HepG2 (cell line): ENCODE results near the gene CAMTA2. TPM values are rescaled to one million over a fixed set of nuclear protein-coding genes. Genes with fewer than 3 reads are reported as not detected.
A peak's percentile ranks its signal among the peaks of the same experiment; 100 is the strongest.

Source experiments
- CHD4 ChIP-seq: fragments of 200-600 bp; sonication (generic); IDR thresholded peaks from 2 replicates; pipeline ENCODE4 v1.7.0; 2017; ENCODE audit warnings: mild to moderate bottlenecking, low read length, borderline replicate concordance
- EEA1 ChIP-seq: sonication (generic); formaldehyde crosslinking; IDR thresholded peaks from 2 replicates; pipeline ENCODE4 v1.5.1; 2020; ENCODE audit warnings: mild to moderate bottlenecking, missing genetic modification reagents, borderline replicate concordance
- EED ChIP-seq: sonication (generic); formaldehyde crosslinking; IDR thresholded peaks from 2 replicates; pipeline ENCODE4 v1.5.0; 2020; ENCODE audit warnings: mild to moderate bottlenecking, missing genetic modification reagents
- HNRNPH1 ChIP-seq: fragments of 200-400 bp; formaldehyde crosslinking; optimal IDR thresholded peaks from 2 replicates; pipeline ENCODE3; 2017; ENCODE audit warnings: mild to moderate bottlenecking, low read depth, low read length
- HOXD1 ChIP-seq: sonication (generic); formaldehyde crosslinking; IDR thresholded peaks from 2 replicates; pipeline ENCODE4 v1.5.0; 2020; ENCODE audit warnings: missing genetic modification reagents
- KAT8 ChIP-seq: IDR thresholded peaks from 2 replicates; pipeline ENCODE4 v1.6.1; 2016; ENCODE audit warnings: missing genetic modification reagents, missing compliant biosample characterization
- KLF13 ChIP-seq: sonication (generic); formaldehyde crosslinking; IDR thresholded peaks from 2 replicates; pipeline ENCODE4 v1.4.0; 2020; ENCODE audit warnings: mild to moderate bottlenecking, missing genetic modification reagents
- NR2F1 ChIP-seq, 2 experiments: fragments of 450-650 bp in 1 of 2; formaldehyde crosslinking in 1 of 2; IDR thresholded peaks; 2 replicates each; pipeline versions ENCODE4 v1.5.0 to v1.6.1; 2016 to 2020; ENCODE audit warnings: mild to moderate bottlenecking in 1 of 2, missing compliant biosample characterization in 1 of 2, missing genetic modification reagents in 1 of 2, moderate library complexity in 1 of 2
- PATZ1 ChIP-seq: sonication (generic); formaldehyde crosslinking; IDR thresholded peaks from 2 replicates; pipeline ENCODE4 v1.4.0; 2020; ENCODE audit warnings: missing genetic modification reagents
- POGZ ChIP-seq: sonication (generic); formaldehyde crosslinking; IDR thresholded peaks from 2 replicates; pipeline ENCODE4 v1.4.0; 2020; ENCODE audit warnings: mild to moderate bottlenecking, missing genetic modification reagents
- POLR2AphosphoS5 ChIP-seq: IDR thresholded peaks from 2 replicates; pipeline ENCODE4 v1.6.1; 2012; ENCODE audit warnings: low read depth, low read length
- SALL1 ChIP-seq: sonication (generic); formaldehyde crosslinking; IDR thresholded peaks from 2 replicates; pipeline ENCODE4 v1.8.0; 2022; ENCODE audit warnings: mild to moderate bottlenecking, missing genetic modification reagents
- SIX4 ChIP-seq: sonication (generic); formaldehyde crosslinking; IDR thresholded peaks from 2 replicates; pipeline ENCODE4 v1.4.0; 2020; ENCODE audit warnings: missing genetic modification reagents
- TAF1 ChIP-seq: sonication (generic); formaldehyde crosslinking; IDR thresholded peaks from 2 replicates; pipeline ENCODE4 v1.4.0; 2020; ENCODE audit warnings: missing genetic modification reagents
- TARDBP ChIP-seq: sonication (generic); formaldehyde crosslinking; IDR thresholded peaks from 2 replicates; pipeline ENCODE4 v1.8.0; 2022; ENCODE audit warnings: mild to moderate bottlenecking, missing genetic modification reagents
- ZNF143 ChIP-seq: sonication (generic); formaldehyde crosslinking; IDR thresholded peaks from 2 replicates; pipeline ENCODE4 v1.4.0; 2020; ENCODE audit warnings: missing genetic modification reagents
- ZNF20 ChIP-seq: sonication (generic); formaldehyde crosslinking; IDR thresholded peaks from 2 replicates; pipeline ENCODE4 v1.4.0; 2020; ENCODE audit warnings: mild to moderate bottlenecking, moderate library complexity, missing genetic modification reagents
- ZNF326 ChIP-seq: sonication (generic); formaldehyde crosslinking; IDR thresholded peaks from 2 replicates; pipeline ENCODE4 v1.4.0; 2020; ENCODE audit warnings: missing genetic modification reagents, borderline replicate concordance
- ZNF550 ChIP-seq: sonication (generic); formaldehyde crosslinking; IDR thresholded peaks from 2 replicates; pipeline ENCODE4 v1.4.0; 2020; ENCODE audit warnings: mild to moderate bottlenecking, missing genetic modification reagents, borderline replicate concordance
- ZNF607 ChIP-seq: sonication (generic); formaldehyde crosslinking; IDR thresholded peaks from 2 replicates; pipeline ENCODE4 v1.5.1; 2020; ENCODE audit warnings: missing genetic modification reagents, mild to moderate bottlenecking, borderline replicate concordance
- ZNF850 ChIP-seq: sonication (generic); formaldehyde crosslinking; conservative IDR thresholded peaks from 2 replicates; pipeline ENCODE4 v1.9.0; 2021; ENCODE audit warnings: mild to moderate bottlenecking, missing genetic modification reagents
- polyA plus RNA-seq, 8 experiments: library from polyadenylated mRNA; depleted of rRNA in 3 of 8; stranded (reverse) in 7 of 8; unstranded in 1 of 8; fragments of >200 nt; fragmentation: Illumina TruSeq in 4 of 8; extraction: Trizol in 4 of 8; gene quantifications; 2 replicates each; pipeline versions ENCODE4 v1.2.1 to v1.2.3, GENCODE V29; 2011 to 2016; ENCODE audit warnings: low read depth in 4 of 8, missing spikeins in 1 of 8, mixed read lengths in 1 of 8; ENCODE audit not compliant: insufficient read depth in 1 of 8
- total RNA-seq, 5 experiments: library from RNA; depleted of rRNA; stranded (reverse); fragments of >200 nt; fragmentation: Illumina TruSeq; extraction: Trizol; gene quantifications; 2 replicates each; pipeline ENCODE4 v1.2.3, GENCODE V29; 2016; ENCODE audit warnings: low read depth in 1 of 5
- TF ChIP-seq, protein P1 (sequence below): sonication (generic); formaldehyde crosslinking; IDR thresholded peaks from 2 replicates; pipeline ENCODE4 v1.8.0; 2022; ENCODE audit warnings: mild to moderate bottlenecking, missing genetic modification reagents, moderate library complexity
- TF ChIP-seq, protein P2 (sequence below): IDR thresholded peaks from 2 replicates; pipeline ENCODE4 v1.6.1; 2018; ENCODE audit warnings: missing genetic modification reagents, mild to moderate bottlenecking, missing compliant biosample characterization
- TF ChIP-seq, protein P3 (sequence below): sonication (generic); formaldehyde crosslinking; IDR thresholded peaks from 2 replicates; pipeline ENCODE4 v1.8.1; 2022; ENCODE audit warnings: mild to moderate bottlenecking, missing genetic modification reagents
- TF ChIP-seq, protein P4 (sequence below): sonication (generic); formaldehyde crosslinking; IDR thresholded peaks from 2 replicates; pipeline ENCODE4 v1.5.0; 2020; ENCODE audit warnings: missing genetic modification reagents

The CAMTA2 gene
- total and polyA plus RNA-seq, 2 of the 13 experiments (the other 11 are each of a cell fraction or from before 2014, with no cell fraction given), result 4.1 to 7.1 TPM

DNA sequence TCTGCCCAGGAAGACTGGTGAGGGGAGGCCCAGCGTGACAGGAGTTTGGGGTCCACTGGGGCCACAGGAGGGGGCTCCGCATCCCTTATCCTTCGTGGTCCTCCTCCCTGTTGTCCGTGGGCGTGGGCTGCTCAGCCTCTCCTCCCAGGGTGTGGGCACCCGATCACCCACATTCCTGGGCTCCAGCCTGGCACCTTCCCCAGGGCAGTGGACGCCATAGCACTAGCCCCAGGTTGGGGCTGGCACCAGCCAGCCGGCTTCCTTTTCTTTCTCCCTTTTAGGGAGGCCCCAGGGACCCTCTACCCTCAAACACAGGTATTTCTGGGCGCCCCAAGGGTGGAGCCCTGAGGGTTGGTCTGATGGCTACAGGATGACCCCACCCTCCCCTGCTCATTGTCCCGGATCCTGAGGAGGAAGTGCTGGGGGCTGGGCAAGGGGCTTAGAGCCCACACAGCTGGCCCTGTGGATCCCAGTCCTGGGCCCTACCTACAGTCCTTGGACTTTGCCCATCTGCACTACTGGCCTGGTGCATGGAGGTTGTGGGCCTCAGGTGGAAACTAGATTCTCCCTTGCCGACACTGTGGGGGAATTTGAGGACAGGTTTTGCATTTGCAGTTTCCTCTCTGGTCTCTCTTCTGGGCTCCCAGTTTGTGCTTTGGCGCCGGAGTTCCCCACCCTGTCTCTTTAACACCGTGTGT lies 11.4 kb upstream of the CAMTA2 start (continued):
- 0 out of 2 replicates have a peak, but pooled peaks have one; percentile 40 for TF ChIP-seq ZNF850 (CRISPR knock-in tag)
- TF ChIP-seq POLR2AphosphoS5, result peak; percentile 55; the same call in 1 of the 2 replicates
- no peak for TF ChIP-seq SIX4 (CRISPR knock-in tag)
- TF ChIP-seq TARDBP (CRISPR knock-in tag), result peak; percentile 72
- TF ChIP-seq ZNF550 (CRISPR knock-in tag), result no peak
- TF ChIP-seq, protein P1, sequence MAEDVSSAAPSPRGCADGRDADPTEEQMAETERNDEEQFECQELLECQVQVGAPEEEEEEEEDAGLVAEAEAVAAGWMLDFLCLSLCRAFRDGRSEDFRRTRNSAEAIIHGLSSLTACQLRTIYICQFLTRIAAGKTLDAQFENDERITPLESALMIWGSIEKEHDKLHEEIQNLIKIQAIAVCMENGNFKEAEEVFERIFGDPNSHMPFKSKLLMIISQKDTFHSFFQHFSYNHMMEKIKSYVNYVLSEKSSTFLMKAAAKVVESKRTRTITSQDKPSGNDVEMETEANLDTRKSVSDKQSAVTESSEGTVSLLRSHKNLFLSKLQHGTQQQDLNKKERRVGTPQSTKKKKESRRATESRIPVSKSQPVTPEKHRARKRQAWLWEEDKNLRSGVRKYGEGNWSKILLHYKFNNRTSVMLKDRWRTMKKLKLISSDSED (CRISPR knock-in tag), result 0 out of 2 replicates have a peak, but pooled peaks have one; percentile 33
- TF ChIP-seq, protein P2, sequence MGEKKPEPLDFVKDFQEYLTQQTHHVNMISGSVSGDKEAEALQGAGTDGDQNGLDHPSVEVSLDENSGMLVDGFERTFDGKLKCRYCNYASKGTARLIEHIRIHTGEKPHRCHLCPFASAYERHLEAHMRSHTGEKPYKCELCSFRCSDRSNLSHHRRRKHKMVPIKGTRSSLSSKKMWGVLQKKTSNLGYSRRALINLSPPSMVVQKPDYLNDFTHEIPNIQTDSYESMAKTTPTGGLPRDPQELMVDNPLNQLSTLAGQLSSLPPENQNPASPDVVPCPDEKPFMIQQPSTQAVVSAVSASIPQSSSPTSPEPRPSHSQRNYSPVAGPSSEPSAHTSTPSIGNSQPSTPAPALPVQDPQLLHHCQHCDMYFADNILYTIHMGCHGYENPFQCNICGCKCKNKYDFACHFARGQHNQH (CRISPR knock-in tag), result peak; percentile 55; the same call in 1 of the 2 replicates
- TF ChIP-seq, protein P3, sequence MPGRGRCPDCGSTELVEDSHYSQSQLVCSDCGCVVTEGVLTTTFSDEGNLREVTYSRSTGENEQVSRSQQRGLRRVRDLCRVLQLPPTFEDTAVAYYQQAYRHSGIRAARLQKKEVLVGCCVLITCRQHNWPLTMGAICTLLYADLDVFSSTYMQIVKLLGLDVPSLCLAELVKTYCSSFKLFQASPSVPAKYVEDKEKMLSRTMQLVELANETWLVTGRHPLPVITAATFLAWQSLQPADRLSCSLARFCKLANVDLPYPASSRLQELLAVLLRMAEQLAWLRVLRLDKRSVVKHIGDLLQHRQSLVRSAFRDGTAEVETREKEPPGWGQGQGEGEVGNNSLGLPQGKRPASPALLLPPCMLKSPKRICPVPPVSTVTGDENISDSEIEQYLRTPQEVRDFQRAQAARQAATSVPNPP (CRISPR knock-in tag), result no peak
- TF ChIP-seq CHD4, result no peak
- TF ChIP-seq POGZ (CRISPR knock-in tag), result 0 out of 2 replicates have a peak, but pooled peaks have one; percentile 55
- no peak for TF ChIP-seq KLF13 (CRISPR knock-in tag)
- no peak for TF ChIP-seq EED (CRISPR knock-in tag)
- TF ChIP-seq NR2F1 (CRISPR knock-in tag; IDR thresholded peaks at IDR 0.05), result peak in 1 of 2 experiments; percentile 8; a peak in 1 of 4 replicates
- peak; percentile 6; the same call in 1 of the 2 replicates for TF ChIP-seq ZNF607 (CRISPR knock-in tag)
- TF ChIP-seq SALL1, result peak; percentile 82
- no peak for TF ChIP-seq HOXD1 (CRISPR knock-in tag)
- 0 out of 2 replicates have a peak, but pooled peaks have one; percentile 39 for TF ChIP-seq ZNF326 (CRISPR knock-in tag)
- TF ChIP-seq TAF1 (CRISPR knock-in tag), result peak; percentile 58
- peak; percentile 81 for TF ChIP-seq KAT8 (CRISPR knock-in tag)
- TF ChIP-seq ZNF20 (CRISPR knock-in tag), result no peak
- peak; percentile 95 for TF ChIP-seq PATZ1 (CRISPR knock-in tag)
- TF ChIP-seq, protein P4, sequence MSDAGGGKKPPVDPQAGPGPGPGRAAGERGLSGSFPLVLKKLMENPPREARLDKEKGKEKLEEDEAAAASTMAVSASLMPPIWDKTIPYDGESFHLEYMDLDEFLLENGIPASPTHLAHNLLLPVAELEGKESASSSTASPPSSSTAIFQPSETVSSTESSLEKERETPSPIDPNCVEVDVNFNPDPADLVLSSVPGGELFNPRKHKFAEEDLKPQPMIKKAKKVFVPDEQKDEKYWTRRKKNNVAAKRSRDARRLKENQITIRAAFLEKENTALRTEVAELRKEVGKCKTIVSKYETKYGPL (CRISPR knock-in tag), result no peak
- no peak for TF ChIP-seq ZNF143
- TF ChIP-seq EEA1 (CRISPR knock-in tag), result no peak
- no peak for TF ChIP-seq HNRNPH1
